UCSD-AML1 (cell line): ENCODE data around the gene C7orf25.
"Not testable (repeated sequence)": the region's sequence is repeated elsewhere in the genome, so short reads cannot be mapped to it uniquely, and the experiment has no call there.

ENCODE experiments used
- DNase-seq: peaks from one replicate; lab custom pipeline; 2025; ENCODE audit not compliant: unreplicated experiment; lab: John Stamatoyannopoulos, UW

Gene C7orf25

GRCh38 chr7:42930889-42931288, 19.0 kb upstream of the C7orf25 start:
- DNase-seq, result no peak

GRCh38 chr7:42929449-42929848, 17.6 kb upstream of the C7orf25 start:
- no peak for DNase-seq

- DNase-seq, result no peak
Observed at GRCh38 chr7:42928754-42929153, 16.9 kb upstream of the C7orf25 start.

GRCh38 chr7:42926204-42926603, 14.3 kb upstream of the C7orf25 start:
- no peak for DNase-seq

- DNase-seq, result no peak
Observed at GRCh38 chr7:42925630-42926029, 13.8 kb upstream of the C7orf25 start.

- DNase-seq, result no peak
Observed at GRCh38 chr7:42924223-42924838, 12.5 kb upstream of the C7orf25 start.

- DNase-seq, result no peak
Observed at GRCh38 chr7:42922017-42922753, 10.3 kb upstream of the C7orf25 start.

- DNase-seq, result no peak
Observed at GRCh38 chr7:42915356-42915755, 3.5 kb upstream of the C7orf25 start.

- DNase-seq, result no peak
Observed at GRCh38 chr7:42914421-42915045, 2.7 kb upstream of the C7orf25 start.

GRCh38 chr7:42914009-42914408, 2.1 kb upstream of the C7orf25 start:
- DNase-seq, result no peak

- no peak for DNase-seq
Observed at GRCh38 chr7:42913591-42913990, 1.7 kb upstream of the C7orf25 start.

GRCh38 chr7:42910306-42910705, 1.6 kb downstream of the C7orf25 start:
- DNase-seq, result no peak

- no peak for DNase-seq
Observed at GRCh38 chr7:42907316-42907715, 4.6 kb downstream of the C7orf25 start.

- DNase-seq, result no peak
Observed at GRCh38 chr7:42906181-42906580, 5.7 kb downstream of the C7orf25 start.

GRCh38 chr7:42902331-42902730, 9.5 kb downstream of the C7orf25 start:
- no peak for DNase-seq

- DNase-seq, result no peak
Observed at GRCh38 chr7:42900842-42901241, 11.0 kb downstream of the C7orf25 start.

- no peak for DNase-seq
Observed at GRCh38 chr7:42893346-42894240, 18.3 kb downstream of the C7orf25 start.

- DNase-seq, result no peak
Observed at GRCh38 chr7:42886893-42887505, 24.9 kb downstream of the C7orf25 start.

GRCh38 chr7:42886129-42886528, 25.7 kb downstream of the C7orf25 start:
- no peak for DNase-seq

- not testable (repeated sequence) for DNase-seq
Observed at GRCh38 chr7:42885183-42885582, 26.7 kb downstream of the C7orf25 start.

GRCh38 chr7:42883950-42884349, 27.9 kb downstream of the C7orf25 start:
- DNase-seq, result no peak
